Upper lobe of left lung (tissue), 4 donors: ENCODE data around the gene GULP1.

Experiments
- EP300 ChIP-seq, 4 donors: sonication (generic); formaldehyde crosslinking; IDR thresholded peaks; one replicate each; pipeline ENCODE4 v1.5.1; 2017; ENCODE audit warnings: antibody characterized with exemption in 4 of 4, control low read depth in 2 of 4
- POLR2A ChIP-seq, 4 donors: fragments of 450-650 bp; IDR thresholded peaks; one replicate each; pipeline ENCODE4 v1.5.1; 2016 to 2017; ENCODE audit warnings: antibody characterized with exemption in 4 of 4, mild to moderate bottlenecking in 2 of 4
- POLR2AphosphoS5 ChIP-seq, 2 donors: sonication (generic); formaldehyde crosslinking; IDR thresholded peaks; one replicate each; pipeline ENCODE4 v1.5.1; 2017; ENCODE audit warnings: antibody characterized with exemption in 2 of 2
- TF ChIP-seq, protein P1 (sequence below), 6 experiments: fragments of 450-650 bp in 4 of 6; fragments of 200-600 bp in 2 of 6; sonication (generic) in 2 of 6; IDR thresholded peaks; one replicate each; pipeline ENCODE4 v1.5.1; 2016 to 2019; ENCODE audit warnings: antibody characterized with exemption in 6 of 6

DNA sequence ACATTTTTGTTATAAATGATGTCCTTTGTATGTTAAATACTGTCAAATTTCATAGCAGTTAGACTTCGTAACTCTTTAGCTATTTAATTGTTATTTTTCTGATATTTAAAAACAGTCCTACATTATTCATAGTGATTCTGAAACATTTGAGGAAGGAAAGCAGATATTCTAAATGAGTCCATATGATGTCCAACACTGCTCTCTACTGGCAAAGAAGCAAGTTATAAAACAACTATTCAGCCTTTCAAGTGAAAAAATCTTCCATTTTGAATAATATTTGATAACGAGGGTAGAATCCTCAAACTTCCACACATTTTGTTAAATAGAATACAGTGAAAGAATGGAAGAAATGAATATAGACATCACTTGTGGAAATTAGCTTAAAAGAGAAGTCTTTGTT lies 220.8 kb downstream of the GULP1 start:
- TF ChIP-seq, protein P1, sequence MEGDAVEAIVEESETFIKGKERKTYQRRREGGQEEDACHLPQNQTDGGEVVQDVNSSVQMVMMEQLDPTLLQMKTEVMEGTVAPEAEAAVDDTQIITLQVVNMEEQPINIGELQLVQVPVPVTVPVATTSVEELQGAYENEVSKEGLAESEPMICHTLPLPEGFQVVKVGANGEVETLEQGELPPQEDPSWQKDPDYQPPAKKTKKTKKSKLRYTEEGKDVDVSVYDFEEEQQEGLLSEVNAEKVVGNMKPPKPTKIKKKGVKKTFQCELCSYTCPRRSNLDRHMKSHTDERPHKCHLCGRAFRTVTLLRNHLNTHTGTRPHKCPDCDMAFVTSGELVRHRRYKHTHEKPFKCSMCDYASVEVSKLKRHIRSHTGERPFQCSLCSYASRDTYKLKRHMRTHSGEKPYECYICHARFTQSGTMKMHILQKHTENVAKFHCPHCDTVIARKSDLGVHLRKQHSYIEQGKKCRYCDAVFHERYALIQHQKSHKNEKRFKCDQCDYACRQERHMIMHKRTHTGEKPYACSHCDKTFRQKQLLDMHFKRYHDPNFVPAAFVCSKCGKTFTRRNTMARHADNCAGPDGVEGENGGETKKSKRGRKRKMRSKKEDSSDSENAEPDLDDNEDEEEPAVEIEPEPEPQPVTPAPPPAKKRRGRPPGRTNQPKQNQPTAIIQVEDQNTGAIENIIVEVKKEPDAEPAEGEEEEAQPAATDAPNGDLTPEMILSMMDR (IDR thresholded peaks at IDR 0.05) = peak in 3 of 6 experiments; percentile 16 to 52 (median 47)
- TF ChIP-seq POLR2AphosphoS5 (IDR thresholded peaks at IDR 0.05) (no peak), POLR2A (IDR thresholded peaks at IDR 0.05) (no peak), EP300 (IDR thresholded peaks at IDR 0.05) (no peak)
